HepG2 (cell line): ENCODE measurements around the gene LBX1. TPM values are rescaled to one million over a fixed set of nuclear protein-coding genes. Genes with fewer than 3 reads are reported as not detected.

Source experiments
- ATAC-seq: fragments of 200-7000 bp; cut with Tn5 transposase; 3 replicates; pipeline ENCODE4 v1.9.1; 2020; ENCODE audit warnings: mild to moderate bottlenecking, moderate library complexity
- BruUV-seq: library from RNA; stranded (reverse); fragments of 400-500 nt; replicated peaks from 2 replicates; lab custom pipeline; 2021; lab: Mats Ljungman, UMichigan
- CTCF ChIA-PET: fragments of 300-600 bp; formaldehyde crosslinking; extraction: SDS; loops from one replicate; lab custom pipeline; 2021; ENCODE audit warnings: low total read pairs, inconsistent platforms, low intra/inter-chr PET ratio; lab: Yijun Ruan, JAX
- POLR2A ChIA-PET: fragments of 350-600 bp; sonication (Branson Sonifier 250); formaldehyde crosslinking; loops from one replicate; lab custom pipeline; 2020; ENCODE audit warnings: antibody characterized with exemption, inconsistent platforms; lab: Yijun Ruan, JAX
- DNase-seq: peaks from one replicate; pipeline ENCODE4 v3.0.0-alpha.2; 2015; ENCODE audit warnings: low spot score
- FAIRE-seq: peaks from 3 replicates; lab custom pipeline; 2011; peaks lifted over from hg19 to GRCh38; lab: Jason Lieb, UNC
- H2AFZ ChIP-seq: one replicate; pipeline ENCODE4 v1.6.1; 2011; ENCODE audit warnings: low read length, inconsistent platforms
- H3K27ac ChIP-seq: fragments of 300-600 bp; 3 replicates; pipeline ENCODE4 v1.8.0; 2011; ENCODE audit warnings: mixed run types, mild to moderate bottlenecking, mixed read lengths, low read length, inconsistent platforms; ENCODE audit not compliant: insufficient read depth; ENCODE audit errors: extremely low read length
- H3K27me3 ChIP-seq, 2 experiments: fragments of 200-600 bp in 1 of 2; 2 replicates in 1 of 2; 3 replicates in 1 of 2; pipeline versions ENCODE4 v1.6.0 to v1.8.0; 2011; ENCODE audit warnings: low read length in 2 of 2, mild to moderate bottlenecking in 2 of 2, moderate library complexity in 2 of 2, inconsistent platforms in 1 of 2; ENCODE audit not compliant: insufficient read depth in 2 of 2, control insufficient read depth in 1 of 2
- H3K36me3 ChIP-seq, 2 experiments: fragments of 200-600 bp in 1 of 2; replicated peaks in 1 of 2; 2 replicates in 1 of 2; 3 replicates in 1 of 2; pipeline versions ENCODE4 v1.5.1 to v1.8.0; 2011; ENCODE audit warnings: low read length in 2 of 2, inconsistent platforms in 1 of 2; ENCODE audit not compliant: insufficient read depth in 2 of 2, control insufficient read depth in 1 of 2
- H3K4me1 ChIP-seq: 2 replicates; pipeline ENCODE4 v1.5.1; 2012; ENCODE audit warnings: low read length, inconsistent platforms; ENCODE audit not compliant: insufficient read depth
- H3K4me2 ChIP-seq: 2 replicates; pipeline ENCODE4 v1.6.0; 2011; ENCODE audit warnings: low read depth, low read length, inconsistent platforms
- H3K4me3 ChIP-seq, 3 experiments: fragments of 200-600 bp in 1 of 3; sonication (generic), shearing (Covaris generic) in 1 of 3; replicated peaks in 1 of 3; 2 replicates each; pipeline ENCODE4 v1.5.1; 2011 to 2016; ENCODE audit warnings: low read length in 3 of 3, inconsistent platforms in 2 of 3, low read depth in 2 of 3, mild to moderate bottlenecking in 2 of 3, control low read depth in 1 of 3, mixed read lengths in 1 of 3; ENCODE audit not compliant: insufficient read depth in 1 of 3
- H3K79me2 ChIP-seq: one replicate; pipeline ENCODE4 v1.6.1; 2011; ENCODE audit warnings: low read length, inconsistent platforms; ENCODE audit not compliant: insufficient read depth
- H3K9ac ChIP-seq: 2 replicates; pipeline ENCODE4 v1.6.0; 2011; ENCODE audit warnings: mild to moderate bottlenecking, low read depth, low read length, inconsistent platforms; ENCODE audit not compliant: insufficient read depth
- H3K9me3 ChIP-seq: 2 replicates; pipeline ENCODE4 v1.5.1; 2012; ENCODE audit warnings: mild to moderate bottlenecking, low read length
- H4K20me1 ChIP-seq: 2 replicates; pipeline ENCODE4 v1.6.0; 2011; ENCODE audit warnings: inconsistent platforms, mild to moderate bottlenecking, low read length, moderate library complexity; ENCODE audit not compliant: insufficient read depth
- ATF7 ChIP-seq, 2 experiments: fragments of 450-650 bp in 1 of 2; sonication (generic) in 1 of 2; formaldehyde crosslinking in 1 of 2; IDR thresholded peaks; 2 replicates each; pipeline versions ENCODE4 v1.4.0 to v1.6.1; 2016 to 2020; ENCODE audit warnings: antibody characterized with exemption in 1 of 2, mild to moderate bottlenecking in 1 of 2, missing genetic modification reagents in 1 of 2
- CAMTA2 ChIP-seq: sonication (generic); formaldehyde crosslinking; IDR thresholded peaks from 2 replicates; pipeline ENCODE4 v1.4.0; 2020; ENCODE audit warnings: mild to moderate bottlenecking, missing genetic modification reagents, borderline replicate concordance
- JUNB ChIP-seq: sonication (generic); formaldehyde crosslinking; IDR thresholded peaks from 2 replicates; pipeline ENCODE4 v1.8.0; 2022; ENCODE audit warnings: missing genetic modification reagents, mild to moderate bottlenecking, borderline replicate concordance
- KDM6A ChIP-seq: IDR thresholded peaks from 2 replicates; pipeline ENCODE4 v1.6.1; 2016; ENCODE audit warnings: low read depth
- ZNF230 ChIP-seq: sonication (generic); formaldehyde crosslinking; IDR thresholded peaks from 2 replicates; pipeline ENCODE4 v1.4.0; 2020; ENCODE audit warnings: mild to moderate bottlenecking, missing genetic modification reagents
- WGBS: methylation state at CpG from one replicate; pipeline ENCODE4 v1.1.6; 2017; ENCODE audit warnings: low lambda C conversion rate; 5-methylcytosine and 5-hydroxymethylcytosine counted together
- in situ Hi-C: cut with HindIII; loops from 2 replicates; pipeline ENCODE4 v1.10.0; 2017; ENCODE audit warnings: low pct_unique_long_range_greater_than_20kb; ENCODE audit not compliant: extremely low pct_ligation_motif_present
- intact Hi-C: fragments of 100-400 bp; cut with micrococcal nuclease; formaldehyde crosslinking; loops from one replicate; pipeline ENCODE4 v1.10.0; 2022; ENCODE audit not compliant: unreplicated experiment
- polyA plus RNA-seq, 8 experiments: library from polyadenylated mRNA; depleted of rRNA in 3 of 8; stranded (reverse) in 7 of 8; unstranded in 1 of 8; fragments of >200 nt; fragmentation: Illumina TruSeq in 4 of 8; extraction: Trizol in 4 of 8; gene quantifications; 2 replicates each; pipeline versions ENCODE4 v1.2.1 to v1.2.3, GENCODE V29; 2011 to 2016; ENCODE audit warnings: low read depth in 4 of 8, missing spikeins in 1 of 8, mixed read lengths in 1 of 8; ENCODE audit not compliant: insufficient read depth in 1 of 8
- total RNA-seq, 5 experiments: library from RNA; depleted of rRNA; stranded (reverse); fragments of >200 nt; fragmentation: Illumina TruSeq; extraction: Trizol; gene quantifications; 2 replicates each; pipeline ENCODE4 v1.2.3, GENCODE V29; 2016; ENCODE audit warnings: low read depth in 1 of 5
- TF ChIP-seq, protein P1 (sequence below): sonication (generic); formaldehyde crosslinking; IDR thresholded peaks from 2 replicates; pipeline ENCODE4 v1.4.0; 2020; ENCODE audit warnings: low read depth, missing genetic modification reagents
- TF ChIP-seq, protein P2 (sequence below): sonication (generic); formaldehyde crosslinking; IDR thresholded peaks from 2 replicates; pipeline ENCODE4 v1.4.0; 2020; ENCODE audit warnings: mild to moderate bottlenecking, missing genetic modification reagents
- TF ChIP-seq, protein P3 (sequence below): sonication (generic); formaldehyde crosslinking; IDR thresholded peaks from 2 replicates; pipeline ENCODE4 v1.4.0; 2020; ENCODE audit warnings: low read depth, mild to moderate bottlenecking, missing genetic modification reagents

The LBX1 gene
- total and polyA plus RNA-seq, 2 of the 13 experiments (the other 11 are each of a cell fraction or from before 2014, with no cell fraction given): not detected

DNA sequence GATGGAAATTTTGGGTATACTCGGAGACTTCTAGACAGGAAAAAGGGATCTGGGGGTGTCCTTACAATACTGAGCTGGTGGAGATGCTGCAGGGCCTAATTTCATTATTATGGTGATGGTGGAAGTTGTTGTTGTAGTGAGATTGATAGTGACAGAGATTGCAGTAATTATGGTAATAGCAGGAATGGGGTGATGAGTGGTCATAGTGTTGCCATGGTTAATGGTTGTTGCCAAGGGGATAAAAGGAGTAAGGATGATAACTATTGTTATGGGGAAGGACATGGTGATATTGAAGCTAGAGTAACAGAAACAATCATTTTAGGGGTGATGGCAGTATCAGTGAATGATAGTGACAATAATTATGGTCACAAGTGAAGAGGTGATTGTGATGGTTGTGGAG is 27.1 kb upstream of the LBX1 start (continued):
- TF ChIP-seq, protein P1, sequence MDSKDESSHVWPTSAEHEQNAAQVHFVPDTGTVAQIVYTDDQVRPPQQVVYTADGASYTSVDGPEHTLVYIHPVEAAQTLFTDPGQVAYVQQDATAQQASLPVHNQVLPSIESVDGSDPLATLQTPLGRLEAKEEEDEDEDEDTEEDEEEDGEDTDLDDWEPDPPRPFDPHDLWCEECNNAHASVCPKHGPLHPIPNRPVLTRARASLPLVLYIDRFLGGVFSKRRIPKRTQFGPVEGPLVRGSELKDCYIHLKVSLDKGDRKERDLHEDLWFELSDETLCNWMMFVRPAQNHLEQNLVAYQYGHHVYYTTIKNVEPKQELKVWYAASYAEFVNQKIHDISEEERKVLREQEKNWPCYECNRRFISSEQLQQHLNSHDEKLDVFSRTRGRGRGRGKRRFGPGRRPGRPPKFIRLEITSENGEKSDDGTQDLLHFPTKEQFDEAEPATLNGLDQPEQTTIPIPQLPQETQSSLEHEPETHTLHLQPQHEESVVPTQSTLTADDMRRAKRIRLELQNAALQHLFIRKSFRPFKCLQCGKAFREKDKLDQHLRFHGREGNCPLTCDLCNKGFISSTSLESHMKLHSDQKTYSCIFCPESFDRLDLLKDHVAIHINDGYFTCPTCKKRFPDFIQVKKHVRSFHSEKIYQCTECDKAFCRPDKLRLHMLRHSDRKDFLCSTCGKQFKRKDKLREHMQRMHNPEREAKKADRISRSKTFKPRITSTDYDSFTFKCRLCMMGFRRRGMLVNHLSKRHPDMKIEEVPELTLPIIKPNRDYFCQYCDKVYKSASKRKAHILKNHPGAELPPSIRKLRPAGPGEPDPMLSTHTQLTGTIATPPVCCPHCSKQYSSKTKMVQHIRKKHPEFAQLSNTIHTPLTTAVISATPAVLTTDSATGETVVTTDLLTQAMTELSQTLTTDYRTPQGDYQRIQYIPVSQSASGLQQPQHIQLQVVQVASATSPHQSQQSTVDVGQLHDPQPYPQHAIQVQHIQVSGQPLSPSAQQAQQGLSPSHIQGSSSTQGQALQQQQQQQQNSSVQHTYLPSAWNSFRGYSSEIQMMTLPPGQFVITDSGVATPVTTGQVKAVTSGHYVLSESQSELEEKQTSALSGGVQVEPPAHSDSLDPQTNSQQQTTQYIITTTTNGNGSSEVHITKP (CRISPR knock-in tag): no peak

DNA sequence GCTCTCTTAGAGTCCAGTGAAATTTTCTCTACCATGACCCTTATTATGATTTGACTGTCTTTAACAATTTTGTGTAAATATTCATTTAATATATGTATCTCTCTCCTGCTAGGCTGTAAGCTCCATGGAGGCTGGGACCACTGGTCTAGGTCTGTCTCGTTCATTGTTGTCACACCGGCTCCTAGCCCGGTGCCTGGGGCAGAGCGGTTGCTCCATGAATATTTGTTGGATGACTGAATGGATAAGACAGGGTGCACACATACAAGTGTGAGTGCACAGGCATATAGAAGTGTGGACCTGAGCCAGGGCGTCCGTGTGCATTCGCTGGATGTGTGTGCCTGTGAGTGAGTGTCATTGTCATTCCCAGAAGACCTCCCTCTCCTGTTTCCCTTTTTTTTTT is 20.9 kb upstream of the LBX1 start:
- Histone ChIP-seq H3K4me1 (no peaks in the 10 kb centered on the region), H3K36me3 (no peaks in the 10 kb centered on the region), H3K9ac (no peak overlapping the region), H2AFZ (no peak overlapping the region), H3K27me3 (peaks cover 4 to 39% of the 10 kb centered on the region in 2 experiments; a peak in 4 of 5 replicates), H3K4me3 (no peak overlapping the region), H4K20me1 (no peaks in the 10 kb centered on the region), H3K4me2 (no peak overlapping the region), H3K79me2 (no peaks in the 10 kb centered on the region), H3K9me3 (no peaks in the 10 kb centered on the region), H3K27ac (no peak overlapping the region)
- intact Hi-C loops (no loop called here), in situ Hi-C loops (no loop called here)
- no peak for DNase-seq
- no TSS peak for BruUV-seq
- ChIA-PET CTCF (no interaction called here), POLR2A (no interaction called here)
- WGBS: 11% methylated on average over 7 of the region's 7 CpGs
- no peak for FAIRE-seq
- no peak for ATAC-seq
- TF ChIP-seq ATF7 (IDR thresholded peaks at IDR 0.05) (no peak), ATF7 (CRISPR knock-in tag; IDR thresholded peaks at IDR 0.05) (no peak), ZNF230 (no peak), JUNB (no peak), CAMTA2 (no peak), KDM6A (CRISPR knock-in tag) (no peak)
- TF ChIP-seq, protein P2, sequence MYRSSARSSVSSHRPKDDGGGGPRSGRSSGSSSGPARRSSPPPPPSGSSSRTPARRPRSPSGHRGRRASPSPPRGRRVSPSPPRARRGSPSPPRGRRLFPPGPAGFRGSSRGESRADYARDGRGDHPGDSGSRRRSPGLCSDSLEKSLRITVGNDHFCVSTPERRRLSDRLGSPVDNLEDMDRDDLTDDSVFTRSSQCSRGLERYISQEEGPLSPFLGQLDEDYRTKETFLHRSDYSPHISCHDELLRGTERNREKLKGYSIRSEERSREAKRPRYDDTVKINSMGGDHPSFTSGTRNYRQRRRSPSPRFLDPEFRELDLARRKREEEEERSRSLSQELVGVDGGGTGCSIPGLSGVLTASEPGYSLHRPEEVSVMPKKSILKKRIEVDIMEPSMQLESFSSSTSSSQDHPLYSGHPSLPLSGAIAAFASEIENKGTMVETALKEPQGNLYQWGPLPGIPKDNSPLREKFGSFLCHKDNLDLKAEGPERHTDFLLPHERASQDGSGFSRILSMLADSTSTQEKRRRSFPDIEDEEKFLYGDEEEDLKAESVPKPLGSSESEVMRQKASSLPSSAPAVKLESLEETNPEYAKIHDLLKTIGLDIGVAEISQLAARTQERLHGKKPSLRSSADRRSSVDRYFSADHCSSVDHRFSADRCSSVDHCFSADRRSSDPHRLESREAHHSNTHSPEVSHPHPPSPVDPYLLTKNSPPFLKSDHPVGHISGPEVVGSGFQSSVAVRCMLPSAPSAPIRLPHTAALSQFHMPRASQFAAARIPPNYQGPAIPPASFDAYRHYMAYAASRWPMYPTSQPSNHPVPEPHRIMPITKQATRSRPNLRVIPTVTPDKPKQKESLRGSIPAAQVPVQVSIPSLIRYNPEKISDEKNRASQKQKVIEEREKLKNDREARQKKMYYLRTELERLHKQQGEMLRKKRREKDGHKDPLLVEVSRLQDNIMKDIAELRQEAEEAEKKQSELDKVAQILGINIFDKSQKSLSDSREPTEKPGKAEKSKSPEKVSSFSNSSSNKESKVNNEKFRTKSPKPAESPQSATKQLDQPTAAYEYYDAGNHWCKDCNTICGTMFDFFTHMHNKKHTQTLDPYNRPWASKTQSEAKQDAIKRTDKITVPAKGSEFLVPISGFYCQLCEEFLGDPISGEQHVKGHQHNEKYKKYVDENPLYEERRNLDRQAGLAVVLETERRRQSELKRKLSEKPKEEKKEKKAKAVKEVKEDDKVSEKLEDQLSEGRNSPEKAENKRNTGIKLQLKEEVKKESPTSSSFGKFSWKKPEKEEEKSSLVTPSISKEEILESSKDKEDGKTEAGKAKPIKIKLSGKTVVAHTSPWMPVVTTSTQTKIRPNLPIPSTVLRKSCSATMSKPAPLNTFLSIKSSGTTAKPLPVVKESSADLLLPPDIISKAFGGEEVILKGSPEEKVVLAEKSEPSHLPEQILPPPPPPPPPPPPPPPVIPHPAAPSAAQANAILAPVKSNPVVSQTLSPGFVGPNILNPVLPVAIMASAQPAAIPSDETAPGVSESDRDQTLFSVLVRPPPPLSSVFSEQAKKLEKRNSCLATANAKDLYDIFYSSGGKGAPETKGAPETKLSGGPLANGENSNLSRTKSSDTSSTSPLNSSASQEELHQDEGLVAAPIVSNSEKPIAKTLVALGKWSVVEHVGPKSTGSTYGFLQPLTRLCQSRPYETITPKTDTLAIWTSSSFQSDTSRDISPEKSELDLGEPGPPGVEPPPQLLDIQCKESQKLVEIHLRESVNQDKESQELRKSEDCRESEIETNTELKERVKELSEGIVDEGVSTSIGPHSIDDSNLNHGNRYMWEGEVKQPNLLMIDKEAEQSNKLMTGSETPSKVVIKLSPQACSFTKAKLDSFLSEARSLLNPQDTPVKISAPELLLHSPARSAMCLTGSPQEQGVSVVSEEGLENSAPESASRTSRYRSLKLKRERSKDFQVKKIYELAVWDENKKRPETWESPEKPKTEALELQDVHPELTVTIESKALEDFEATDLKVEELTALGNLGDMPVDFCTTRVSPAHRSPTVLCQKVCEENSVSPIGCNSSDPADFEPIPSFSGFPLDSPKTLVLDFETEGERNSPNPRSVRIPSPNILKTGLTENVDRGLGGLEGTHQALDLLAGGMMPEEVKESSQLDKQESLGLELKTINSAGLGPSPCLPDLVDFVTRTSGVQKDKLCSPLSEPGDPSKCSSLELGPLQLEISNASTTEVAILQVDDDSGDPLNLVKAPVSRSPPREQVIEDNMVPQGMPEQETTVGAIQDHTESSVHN: no peak
- TF ChIP-seq, protein P3, sequence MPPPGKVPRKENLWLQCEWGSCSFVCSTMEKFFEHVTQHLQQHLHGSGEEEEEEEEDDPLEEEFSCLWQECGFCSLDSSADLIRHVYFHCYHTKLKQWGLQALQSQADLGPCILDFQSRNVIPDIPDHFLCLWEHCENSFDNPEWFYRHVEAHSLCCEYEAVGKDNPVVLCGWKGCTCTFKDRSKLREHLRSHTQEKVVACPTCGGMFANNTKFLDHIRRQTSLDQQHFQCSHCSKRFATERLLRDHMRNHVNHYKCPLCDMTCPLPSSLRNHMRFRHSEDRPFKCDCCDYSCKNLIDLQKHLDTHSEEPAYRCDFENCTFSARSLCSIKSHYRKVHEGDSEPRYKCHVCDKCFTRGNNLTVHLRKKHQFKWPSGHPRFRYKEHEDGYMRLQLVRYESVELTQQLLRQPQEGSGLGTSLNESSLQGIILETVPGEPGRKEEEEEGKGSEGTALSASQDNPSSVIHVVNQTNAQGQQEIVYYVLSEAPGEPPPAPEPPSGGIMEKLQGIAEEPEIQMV (CRISPR knock-in tag): no peak
